IPS-18c (cell line): Measurements from ENCODE around the gene GABRG3.
"Not testable (repeated sequence)": the region's sequence is repeated elsewhere in the genome, so short reads cannot be mapped to it uniquely, and the experiment has no call there.

Source experiments
- H3K4me3 ChIP-seq: 2 replicates; pipeline ENCODE4 v1.7.0; 2013; ENCODE audit warnings: low read depth, mild to moderate bottlenecking, low read length, moderate library complexity; ENCODE audit not compliant: insufficient read depth
- H3K9me3 ChIP-seq: one replicate; pipeline ENCODE4 v1.6.1; 2013; ENCODE audit warnings: mild to moderate bottlenecking, low read length, moderate library complexity; ENCODE audit not compliant: control insufficient read depth, insufficient read depth

The GABRG3 gene

GRCh38 chr15:27179789-27180188 lies 208.8 kb downstream of the GABRG3 start:
- H3K9me3 ChIP-seq = no peaks in the 10 kb centered on the region
- H3K4me3 ChIP-seq = no peak overlapping the region

GRCh38 chr15:27182561-27183110 lies 211.7 kb downstream of the GABRG3 start:
- H3K4me3 ChIP-seq = no peak overlapping the region
- no peaks in the 10 kb centered on the region for H3K9me3 ChIP-seq

GRCh38 chr15:27183201-27183600 lies 212.2 kb downstream of the GABRG3 start:
- Histone ChIP-seq H3K9me3 (no peaks in the 10 kb centered on the region), H3K4me3 (no peak overlapping the region)

GRCh38 chr15:27191515-27191914 lies 220.5 kb downstream of the GABRG3 start:
- H3K9me3 ChIP-seq = not testable (repeated sequence)

GRCh38 chr15:27196691-27197090 lies 225.7 kb downstream of the GABRG3 start:
- no peak overlapping the region for H3K4me3 ChIP-seq
- no peaks in the 10 kb centered on the region for H3K9me3 ChIP-seq

More at GRCh38 chr15:27191515-27191914, 220.5 kb downstream of the GABRG3 start:
- H3K4me3 ChIP-seq = not testable (repeated sequence)

- Histone ChIP-seq H3K4me3 (no peak overlapping the region), H3K9me3 (no peaks in the 10 kb centered on the region)
These were observed 230.4 kb downstream of the GABRG3 start for GRCh38 chr15:27201425-27201824.

GRCh38 chr15:27210176-27210575 lies 239.2 kb downstream of the GABRG3 start:
- no peak overlapping the region for H3K4me3 ChIP-seq
- no peaks in the 10 kb centered on the region for H3K9me3 ChIP-seq

- Histone ChIP-seq H3K4me3 (no peak overlapping the region), H3K9me3 (no peaks in the 10 kb centered on the region)
These were observed 243.1 kb downstream of the GABRG3 start for GRCh38 chr15:27214032-27214431.

- H3K9me3 ChIP-seq = no peaks in the 10 kb centered on the region
- no peak overlapping the region for H3K4me3 ChIP-seq
These were observed 244.0 kb downstream of the GABRG3 start for GRCh38 chr15:27214961-27215360.

- no peaks in the 10 kb centered on the region for H3K9me3 ChIP-seq
- no peak overlapping the region for H3K4me3 ChIP-seq
These were observed 247.4 kb downstream of the GABRG3 start for GRCh38 chr15:27218426-27218825.

- no peak overlapping the region for H3K4me3 ChIP-seq
- H3K9me3 ChIP-seq = no peaks in the 10 kb centered on the region
These were observed 248.7 kb downstream of the GABRG3 start for GRCh38 chr15:27219636-27220035.

GRCh38 chr15:27220199-27220598 lies 249.2 kb downstream of the GABRG3 start:
- Histone ChIP-seq H3K4me3 (no peak overlapping the region), H3K9me3 (no peaks in the 10 kb centered on the region)

GRCh38 chr15:27222479-27222878 lies 251.5 kb downstream of the GABRG3 start:
- no peaks in the 10 kb centered on the region for H3K9me3 ChIP-seq
- no peak overlapping the region for H3K4me3 ChIP-seq

GRCh38 chr15:27223179-27223578 lies 252.2 kb downstream of the GABRG3 start:
- no peak overlapping the region for H3K4me3 ChIP-seq
- no peaks in the 10 kb centered on the region for H3K9me3 ChIP-seq

GRCh38 chr15:27231811-27232210 lies 260.8 kb downstream of the GABRG3 start:
- H3K4me3 ChIP-seq = no peak overlapping the region
- H3K9me3 ChIP-seq = no peaks in the 10 kb centered on the region

GRCh38 chr15:27232876-27233275 lies 261.9 kb downstream of the GABRG3 start:
- H3K4me3 ChIP-seq = no peak overlapping the region

GRCh38 chr15:27234593-27234992 lies 263.6 kb downstream of the GABRG3 start:
- no peak overlapping the region for H3K4me3 ChIP-seq
- no peaks in the 10 kb centered on the region for H3K9me3 ChIP-seq

More at GRCh38 chr15:27232876-27233275, 261.9 kb downstream of the GABRG3 start:
- H3K9me3 ChIP-seq = no peaks in the 10 kb centered on the region

- H3K9me3 ChIP-seq = no peaks in the 10 kb centered on the region
- H3K4me3 ChIP-seq = no peak overlapping the region
These were observed 264.2 kb downstream of the GABRG3 start for GRCh38 chr15:27235161-27235560.

- Histone ChIP-seq H3K9me3 (no peaks in the 10 kb centered on the region), H3K4me3 (no peak overlapping the region)
These were observed 264.7 kb downstream of the GABRG3 start for GRCh38 chr15:27235681-27236080.
